Calu3 (cell line): Measurements from ENCODE around the gene TMSB15C. TPM values are rescaled to one million over a fixed set of nuclear protein-coding genes. Genes with fewer than 3 reads are reported as not detected.
"Not testable (repeated sequence)": the region's sequence is repeated elsewhere in the genome, so short reads cannot be mapped to it uniquely, and the experiment has no call there.

Source experiments
- Bru-seq: library from RNA; stranded (reverse); fragments of 400-500 nt; gene quantifications from one replicate; lab custom pipeline; 2021; lab: Mats Ljungman, UMichigan
- BruChase-seq, 2 experiments: library from RNA; stranded (reverse); fragments of 400-500 nt; gene quantifications; one replicate each; lab custom pipeline; 2021; lab: Mats Ljungman, UMichigan
- BruUV-seq: library from RNA; stranded (reverse); fragments of 400-500 nt; replicated peaks from 2 replicates; lab custom pipeline; 2021; lab: Mats Ljungman, UMichigan
- CTCF ChIA-PET: fragments of 300-600 bp; sonication (Branson Sonifier 250); formaldehyde crosslinking; loops from one replicate; lab custom pipeline; 2022; ENCODE audit warnings: antibody characterized with exemption; lab: Charles Lee
- DNase-seq: peaks from one replicate; pipeline ENCODE4 v3.0.0; 2022
- H3K27ac Mint-ChIP-seq: one replicate; pipeline ENCODE4 v1.8.0; 2022; ENCODE audit warnings: mixed read lengths; ENCODE audit not compliant: unreplicated experiment
- H3K27me3 Mint-ChIP-seq: one replicate; pipeline ENCODE4 v1.8.0; 2022; ENCODE audit warnings: mixed read lengths; ENCODE audit not compliant: unreplicated experiment
- H3K36me3 Mint-ChIP-seq: one replicate; pipeline ENCODE4 v1.8.0; 2022; ENCODE audit warnings: mild to moderate bottlenecking, moderate library complexity, mixed read lengths; ENCODE audit not compliant: insufficient read depth, unreplicated experiment
- H3K4me1 Mint-ChIP-seq: one replicate; pipeline ENCODE4 v1.8.0; 2022; ENCODE audit warnings: mild to moderate bottlenecking, low read depth, mixed read lengths; ENCODE audit not compliant: unreplicated experiment
- H3K4me3 Mint-ChIP-seq: one replicate; pipeline ENCODE4 v1.8.0; 2022; ENCODE audit warnings: mild to moderate bottlenecking, low read depth, moderate library complexity, mixed read lengths; ENCODE audit not compliant: unreplicated experiment
- H3K9me3 Mint-ChIP-seq: one replicate; pipeline ENCODE4 v1.8.0; 2022; ENCODE audit warnings: low read depth, mixed read lengths; ENCODE audit not compliant: unreplicated experiment
- CTCF ChIP-seq: fragments of 200-600 bp; IDR thresholded peaks from one replicate; pipeline ENCODE4 v1.8.0; 2022; ENCODE audit warnings: antibody characterized with exemption; ENCODE audit not compliant: unreplicated experiment
- intact Hi-C: fragments of 100-400 bp; cut with micrococcal nuclease; formaldehyde crosslinking; loops from one replicate; pipeline ENCODE4 v1.10.0; 2022; ENCODE audit not compliant: unreplicated experiment
- long read RNA-seq: library from polyadenylated mRNA; stranded (forward); transcript quantifications from one replicate; pipeline ENCODE4 v2.0.0, GENCODE V29; 2022
- total RNA-seq: library from RNA; stranded (reverse); gene quantifications from 2 replicates; pipeline ENCODE4 v1.2.3, GENCODE V29; 2022

TMSB15C gene
- 4.0 and 4.7 TPM in 2 replicates for total RNA-seq
- Bru-seq, nascent RNA, result percentile 12 among the genes with signal in this experiment
- BruChase-seq, experiment 1, labeled RNA remaining after a 6-hour chase, result percentile 27 among the genes with signal in this experiment
- BruChase-seq, experiment 2, labeled RNA remaining after a 2-hour chase, result percentile 27 among the genes with signal in this experiment
- long read RNA-seq, transcript TMSB15B-207 (3 exons, 947 nt), result major isoform, 6 of 9 reads
- long read RNA-seq, partial matches to known transcripts, result 0 of 9 reads
- long read RNA-seq, other reads (novel, unspliced or antisense), result 2 of 9 reads

DNA sequence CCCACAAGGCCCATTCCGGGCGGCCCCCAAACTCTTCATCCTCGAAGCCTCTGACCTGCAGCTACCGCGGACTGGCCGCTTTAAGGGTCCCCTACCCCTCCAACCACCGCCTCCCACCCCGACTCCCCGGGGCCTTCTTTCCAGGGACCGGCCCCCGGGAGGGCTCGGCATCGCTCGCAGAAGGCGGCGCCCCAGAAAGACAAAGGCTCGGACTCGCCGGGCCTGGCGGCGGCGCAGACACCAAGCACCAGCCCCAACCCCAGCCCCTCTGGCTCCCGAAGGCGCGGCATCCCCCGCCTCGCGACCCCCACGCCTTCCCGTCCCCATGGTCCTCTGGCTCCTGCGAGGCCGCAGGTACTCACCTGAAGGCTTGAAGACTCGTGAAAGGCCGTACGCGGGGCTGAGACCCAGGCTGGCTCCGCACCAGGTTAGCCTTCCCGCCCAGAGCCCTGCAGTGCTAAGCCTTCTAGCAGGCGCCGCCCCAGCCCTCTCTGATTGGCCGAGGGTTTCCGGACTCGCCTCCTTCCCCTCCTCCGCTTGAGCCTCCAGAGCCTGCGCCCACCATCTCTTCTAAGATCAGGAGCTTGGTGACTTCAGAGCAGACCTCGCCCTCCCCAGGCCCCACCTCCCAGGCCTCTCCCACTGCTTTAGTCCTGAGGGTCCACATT, at the start of gene TMSB15C:
TMSB15C (minus strand) TSS at position 459 of the 668 bp plus-strand sequence.
- H3K4me1 Mint-ChIP-seq, CTCF ChIA-PET, H3K4me3 Mint-ChIP-seq, H3K36me3 Mint-ChIP-seq, H3K27me3 Mint-ChIP-seq, intact Hi-C loops, H3K27ac Mint-ChIP-seq, DNase-seq, BruUV-seq, H3K9me3 Mint-ChIP-seq: not testable (repeated sequence)

DNA sequence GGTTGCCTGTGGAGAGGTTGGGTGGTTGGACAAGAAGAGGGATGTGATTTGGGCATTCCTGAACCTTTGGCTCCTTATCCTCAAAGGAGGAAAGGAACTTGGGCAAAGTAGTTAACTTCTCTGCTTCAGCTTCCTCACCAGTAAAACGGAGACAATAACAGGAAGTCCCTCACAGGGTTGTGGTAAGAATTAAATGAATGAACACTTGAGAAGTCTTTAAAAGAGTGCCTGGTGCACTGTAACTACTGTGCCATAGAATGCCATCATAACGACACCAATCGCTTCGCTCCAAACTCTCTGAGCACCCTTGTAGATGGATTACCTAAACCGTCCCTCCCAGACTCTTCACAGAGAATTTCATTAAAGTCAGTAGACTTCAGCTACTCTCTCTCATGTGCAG, 46.8 kb upstream of the TMSB15C start:
- Mint-ChIP-seq H3K9me3 (no peaks in the 10 kb centered on the region), H3K36me3 (peaks cover 5% of the 10 kb centered on the region), H3K4me1 (no peaks in the 10 kb centered on the region), H3K27me3 (peaks cover 4% of the 10 kb centered on the region), H3K27ac (no peak overlapping the region), H3K4me3 (no peak overlapping the region)
- TF ChIP-seq CTCF, result no peak
- no TSS peak for BruUV-seq
- intact Hi-C loops, result no loop called here
- DNase-seq, result no peak
- CTCF ChIA-PET, result no interaction called here

GRCh38 chrX:104118765-104119164, 42.7 kb upstream of the TMSB15C start:
- H3K4me1 Mint-ChIP-seq, result no peaks in the 10 kb centered on the region
- no peak overlapping the region for H3K27ac Mint-ChIP-seq
- intact Hi-C loops, result no loop called here
- TF ChIP-seq CTCF, result no peak
- no peaks in the 10 kb centered on the region for H3K9me3 Mint-ChIP-seq
- peaks cover 5% of the 10 kb centered on the region for H3K36me3 Mint-ChIP-seq
- DNase-seq, result no peak
- H3K27me3 Mint-ChIP-seq, result peaks cover 36% of the 10 kb centered on the region
- BruUV-seq, result no TSS peak
- no peak overlapping the region for H3K4me3 Mint-ChIP-seq
- CTCF ChIA-PET, result no interaction called here

DNA sequence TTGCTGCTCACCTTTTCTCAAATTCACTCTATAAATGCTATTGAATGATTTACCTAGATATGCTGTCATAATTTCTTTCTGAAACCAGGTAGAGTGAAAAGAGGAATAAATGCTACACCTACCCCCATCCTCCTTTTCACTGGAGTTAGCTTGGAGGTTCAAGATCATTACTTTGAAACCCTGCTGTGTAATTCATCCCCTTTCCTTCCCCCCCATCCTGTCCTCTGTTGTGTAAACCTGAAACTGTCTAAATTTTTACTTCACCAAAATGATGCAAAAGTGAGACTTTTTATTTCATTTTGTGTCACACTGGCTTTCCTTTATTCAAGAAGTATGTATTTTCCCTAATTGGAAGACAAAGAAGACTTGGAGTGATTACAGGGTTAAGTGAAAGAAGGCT, 41.7 kb upstream of the TMSB15C start:
- peaks cover 5% of the 10 kb centered on the region for H3K36me3 Mint-ChIP-seq
- H3K9me3 Mint-ChIP-seq, result no peaks in the 10 kb centered on the region
- no peak for DNase-seq
- H3K27me3 Mint-ChIP-seq, result peaks cover 40% of the 10 kb centered on the region
- CTCF ChIA-PET, result no interaction called here
- H3K4me3 Mint-ChIP-seq, result no peak overlapping the region
- H3K4me1 Mint-ChIP-seq, result no peaks in the 10 kb centered on the region
- no peak overlapping the region for H3K27ac Mint-ChIP-seq
- TF ChIP-seq CTCF, result no peak
- intact Hi-C loops, result no loop called here
- no TSS peak for BruUV-seq
